Measurements from ENCODE around the gene SNX21.
"Not testable (repeated sequence)": the region's sequence is repeated elsewhere in the genome, so short reads cannot be mapped to it uniquely, and the experiment has no call there.

SNX21 gene

GRCh38 chr20:45823949-45824835 lies 9.4 kb upstream of the SNX21 start:
- peak; percentile 39 for DNase-seq

- no peak for DNase-seq
Observed at GRCh38 chr20:45826381-45827019, 7.1 kb upstream of the SNX21 start.

GRCh38 chr20:45827030-45827652 lies 6.5 kb upstream of the SNX21 start, which contains the start of gene TNNC2:
TNNC2 (minus strand) TSS chr20:45827312; CDS start chr20:45827248, 64 bp downstream.
- no peak for DNase-seq

GRCh38 chr20:45827712-45828111 lies 5.9 kb upstream of the SNX21 start:
- DNase-seq = no peak

GRCh38 chr20:45828589-45828988 lies 5.0 kb upstream of the SNX21 start:
- no peak for DNase-seq

- not testable (repeated sequence) for DNase-seq
Observed at GRCh38 chr20:45829673-45830106, 3.9 kb upstream of the SNX21 start.

GRCh38 chr20:45832619-45833018 lies 980 bp upstream of the SNX21 start:
- DNase-seq = no peak

GRCh38 chr20:45833883-45834796 lies 541 bp downstream of the SNX21 start:
- DNase-seq = peak; percentile 10

GRCh38 chr20:45834797-45835161 lies 1.2 kb downstream of the SNX21 start:
- DNase-seq = no peak

- DNase-seq = no peak
Observed at GRCh38 chr20:45835329-45835765, 1.7 kb downstream of the SNX21 start.

- DNase-seq = no peak
Observed at GRCh38 chr20:45835825-45836224, 2.2 kb downstream of the SNX21 start.

- no peak for DNase-seq
Observed at GRCh38 chr20:45836841-45837240, 3.2 kb downstream of the SNX21 start.

GRCh38 chr20:45840700-45841198 lies 7.2 kb downstream of the SNX21 start:
- DNase-seq = no peak

- DNase-seq = no peak
Observed at GRCh38 chr20:45841407-45842129, 8.0 kb downstream of the SNX21 start.

- DNase-seq = no peak
Observed at GRCh38 chr20:45842169-45842812, 8.7 kb downstream of the SNX21 start.

- no peak for DNase-seq
Observed at GRCh38 chr20:45843506-45843905, 9.9 kb downstream of the SNX21 start.

GRCh38 chr20:45845452-45845851 lies 11.9 kb downstream of the SNX21 start:
- no peak for DNase-seq

- no peak for DNase-seq
Observed at GRCh38 chr20:45848421-45848820, 14.8 kb downstream of the SNX21 start.

GRCh38 chr20:45848969-45849582 lies 15.5 kb downstream of the SNX21 start:
- no peak for DNase-seq

- no peak for DNase-seq
Observed at GRCh38 chr20:45850238-45850637, 16.6 kb downstream of the SNX21 start.

GRCh38 chr20:45850926-45851325 lies 17.3 kb downstream of the SNX21 start:
- DNase-seq = no peak
